ENCODE results near the gene GLIS1.

- TF ChIP-seq, protein P1, sequence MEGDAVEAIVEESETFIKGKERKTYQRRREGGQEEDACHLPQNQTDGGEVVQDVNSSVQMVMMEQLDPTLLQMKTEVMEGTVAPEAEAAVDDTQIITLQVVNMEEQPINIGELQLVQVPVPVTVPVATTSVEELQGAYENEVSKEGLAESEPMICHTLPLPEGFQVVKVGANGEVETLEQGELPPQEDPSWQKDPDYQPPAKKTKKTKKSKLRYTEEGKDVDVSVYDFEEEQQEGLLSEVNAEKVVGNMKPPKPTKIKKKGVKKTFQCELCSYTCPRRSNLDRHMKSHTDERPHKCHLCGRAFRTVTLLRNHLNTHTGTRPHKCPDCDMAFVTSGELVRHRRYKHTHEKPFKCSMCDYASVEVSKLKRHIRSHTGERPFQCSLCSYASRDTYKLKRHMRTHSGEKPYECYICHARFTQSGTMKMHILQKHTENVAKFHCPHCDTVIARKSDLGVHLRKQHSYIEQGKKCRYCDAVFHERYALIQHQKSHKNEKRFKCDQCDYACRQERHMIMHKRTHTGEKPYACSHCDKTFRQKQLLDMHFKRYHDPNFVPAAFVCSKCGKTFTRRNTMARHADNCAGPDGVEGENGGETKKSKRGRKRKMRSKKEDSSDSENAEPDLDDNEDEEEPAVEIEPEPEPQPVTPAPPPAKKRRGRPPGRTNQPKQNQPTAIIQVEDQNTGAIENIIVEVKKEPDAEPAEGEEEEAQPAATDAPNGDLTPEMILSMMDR (conservative IDR thresholded peaks at IDR 0.05; ENCODE audit: low read depth in 2 of 2), result no peak; a peak in 1 of 4 replicates
- no peak for TF ChIP-seq REST (IDR thresholded peaks at IDR 0.05; ENCODE audit: unreplicated experiment)
- no peak for TF ChIP-seq ETS1 (IDR thresholded peaks at IDR 0.05)
- TF ChIP-seq EZH2 (IDR thresholded peaks at IDR 0.05; ENCODE audit: low read depth, unreplicated experiment), result no peak
- TF ChIP-seq NANOG (IDR thresholded peaks at IDR 0.05; ENCODE audit: borderline replicate concordance), result no peak
- TF ChIP-seq JUNB (IDR thresholded peaks at IDR 0.05; ENCODE audit: unreplicated experiment), result no peak
- no peak for TF ChIP-seq ZNF331 (CRISPR knock-in tag; IDR thresholded peaks at IDR 0.05; ENCODE audit: low read depth)
- TF ChIP-seq EZH2phosphoT487 (IDR thresholded peaks at IDR 0.05; ENCODE audit: unreplicated experiment), result no peak
- TF ChIP-seq CREB1 (CRISPR knock-in tag; IDR thresholded peaks at IDR 0.05; ENCODE audit: low read depth), result no peak
Measured at GRCh38 chr1:53553734-53554509, 185.0 kb downstream of the GLIS1 start.

Measured in GM23338 (cell line).